ACC112 (cell line): Measurements from ENCODE around the gene NFIA.
"Not testable (repeated sequence)": the region's sequence is repeated elsewhere in the genome, so short reads cannot be mapped to it uniquely, and the experiment has no call there.

Experiments
- H2AFZ ChIP-seq: fragments of 200-600 bp; sonication (generic); one replicate; pipeline ENCODE4 v1.6.0; 2017; ENCODE audit warnings: antibody characterized with exemption, low read length; ENCODE audit not compliant: unreplicated experiment
- H3K27ac ChIP-seq: fragments of 200-600 bp; sonication (generic); 2 replicates; pipeline ENCODE4 v1.5.1; 2014; ENCODE audit warnings: low read depth, mild to moderate bottlenecking, antibody characterized with exemption, low read length, moderate library complexity
- H3K27me3 ChIP-seq: fragments of 200-600 bp; sonication (generic); 2 replicates; pipeline ENCODE4 v1.6.1; 2014; ENCODE audit warnings: mild to moderate bottlenecking, antibody characterized with exemption, low read length, moderate library complexity, mixed read lengths; ENCODE audit not compliant: insufficient read depth
- H3K36me3 ChIP-seq: fragments of 200-600 bp; sonication (generic); 2 replicates; pipeline ENCODE4 v1.6.1; 2016; ENCODE audit warnings: mild to moderate bottlenecking, antibody characterized with exemption, low read length, moderate library complexity, mixed read lengths; ENCODE audit not compliant: insufficient read depth
- H3K4me1 ChIP-seq: fragments of 200-600 bp; sonication (generic); one replicate; pipeline ENCODE4 v1.6.1; 2016; ENCODE audit warnings: low read length, mixed read lengths; ENCODE audit not compliant: insufficient read depth, unreplicated experiment, control insufficient read depth
- H3K4me3 ChIP-seq: fragments of 200-600 bp; sonication (generic); 2 replicates; pipeline ENCODE4 v1.5.1; 2014; ENCODE audit warnings: mild to moderate bottlenecking, low read depth, low read length
- H3K79me2 ChIP-seq: fragments of 200-600 bp; sonication (generic); one replicate; pipeline ENCODE4 v1.6.0; 2016; ENCODE audit warnings: low read length; ENCODE audit not compliant: control insufficient read depth, unreplicated experiment, insufficient read depth

Gene NFIA

DNA sequence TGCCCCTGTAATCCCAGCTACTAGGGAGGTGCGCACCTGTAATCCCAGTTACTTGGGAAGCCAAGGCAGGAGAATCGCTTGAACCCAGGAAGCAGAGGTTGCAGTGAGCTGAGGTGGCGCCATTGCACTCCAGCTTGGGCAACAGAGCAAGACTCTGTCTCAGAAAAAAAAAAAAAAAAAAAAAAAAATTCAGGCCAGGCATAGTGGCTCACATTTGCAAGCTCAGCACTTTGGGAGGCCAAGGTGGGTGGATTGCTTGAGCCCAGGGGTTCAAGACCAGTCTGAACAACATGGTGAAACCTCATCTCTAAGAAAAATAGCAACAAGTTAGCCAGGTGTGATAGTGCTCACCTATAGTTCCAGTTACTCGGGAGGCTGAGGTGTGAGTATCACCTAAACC, 20.8 kb upstream of the NFIA start:
- H3K36me3 ChIP-seq, H2AFZ ChIP-seq: not testable (repeated sequence)

DNA sequence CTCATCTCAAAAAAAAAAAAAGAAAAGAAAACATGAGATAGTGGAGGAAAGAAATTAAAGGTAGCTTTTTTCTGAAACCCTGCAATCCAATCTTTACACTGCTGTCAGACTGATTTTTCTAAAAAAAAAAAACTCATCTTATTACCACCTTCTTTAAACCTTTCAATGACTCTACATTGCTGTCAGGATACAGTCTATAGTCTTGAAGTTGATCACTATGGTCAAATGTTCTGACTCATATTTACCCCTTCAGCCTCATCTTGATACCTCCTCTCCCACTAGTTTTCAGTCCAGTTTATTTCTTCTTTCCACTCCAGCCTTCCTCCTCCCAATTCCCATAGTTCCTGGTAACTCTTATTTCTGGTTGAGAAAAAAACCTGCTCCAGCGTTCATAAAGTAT, 17.7 kb upstream of the NFIA start:
- Histone ChIP-seq H3K79me2 (no peaks in the 10 kb centered on the region), H3K27me3 (no peaks in the 10 kb centered on the region), H2AFZ (no peak overlapping the region), H3K4me3 (no peak overlapping the region), H3K4me1 (no peaks in the 10 kb centered on the region), H3K27ac (no peak overlapping the region), H3K36me3 (no peaks in the 10 kb centered on the region)

More for the DNA sequence above, 20.8 kb upstream of the NFIA start:
- not testable (repeated sequence) for H3K79me2 ChIP-seq, H3K27me3 ChIP-seq, H3K27ac ChIP-seq, H3K4me1 ChIP-seq, H3K4me3 ChIP-seq

DNA sequence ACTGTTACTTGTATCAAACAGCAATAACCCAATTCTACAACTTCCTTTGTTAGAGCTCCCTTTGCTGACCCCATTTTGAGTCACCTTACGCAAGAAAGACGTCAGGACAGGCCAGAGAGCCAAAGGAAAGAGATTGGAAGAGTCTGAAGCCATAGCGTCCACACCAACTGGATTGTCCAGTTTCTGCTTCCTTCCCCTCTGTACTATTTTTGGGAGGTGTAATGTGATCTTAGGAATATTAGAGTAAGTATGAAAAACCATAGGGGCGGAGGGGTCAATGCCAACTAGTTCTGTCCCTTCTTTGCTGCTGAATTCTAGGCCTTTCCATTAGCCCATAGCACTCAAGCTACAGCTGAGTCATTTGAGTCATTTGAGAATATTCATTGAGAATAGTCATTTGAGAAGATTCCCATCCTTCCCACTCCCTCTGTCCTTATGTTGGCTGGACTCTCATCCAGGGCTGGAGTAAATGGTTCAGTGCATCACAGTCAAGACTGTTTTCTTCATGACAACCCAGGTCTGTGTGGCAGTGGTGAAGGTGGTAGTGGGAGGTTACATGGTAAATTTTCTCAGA, 14.8 kb upstream of the NFIA start:
- no peak overlapping the region for H3K27ac ChIP-seq

DNA sequence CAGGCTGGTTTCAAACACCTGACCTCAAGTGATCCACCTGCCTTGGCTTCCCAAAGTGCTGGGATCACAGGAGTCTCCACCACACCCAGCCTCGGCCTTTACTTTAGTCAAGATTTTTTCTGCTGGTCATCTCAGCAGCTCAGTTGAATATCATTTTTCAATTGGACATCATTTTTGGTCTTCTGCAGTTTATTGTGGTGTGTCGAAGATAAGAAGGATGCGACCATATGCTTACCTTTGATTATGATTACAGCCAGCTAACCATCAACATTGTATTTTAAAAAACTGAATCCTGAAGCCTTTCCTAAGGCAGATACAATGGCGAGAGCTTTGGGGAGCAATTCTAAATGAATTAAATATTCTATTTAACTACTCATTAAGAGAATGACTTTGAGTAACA, 12.3 kb upstream of the NFIA start:
- no peak overlapping the region for H2AFZ ChIP-seq

More for the DNA sequence above, 14.8 kb upstream of the NFIA start:
- no peak overlapping the region for H2AFZ ChIP-seq
- H3K27me3 ChIP-seq, result no peaks in the 10 kb centered on the region
- no peak overlapping the region for H3K4me3 ChIP-seq
- no peaks in the 10 kb centered on the region for H3K4me1 ChIP-seq
- no peaks in the 10 kb centered on the region for H3K79me2 ChIP-seq
- no peaks in the 10 kb centered on the region for H3K36me3 ChIP-seq

GRCh38 chr1:61071205-61072130, 10.9 kb upstream of the NFIA start:
- no peaks in the 10 kb centered on the region for H3K27me3 ChIP-seq
- H3K27ac ChIP-seq, result no peak overlapping the region
- peaks cover 6% of the 10 kb centered on the region for H3K4me1 ChIP-seq
- no peak overlapping the region for H2AFZ ChIP-seq
- no peaks in the 10 kb centered on the region for H3K36me3 ChIP-seq
- no peak overlapping the region for H3K4me3 ChIP-seq
- H3K79me2 ChIP-seq, result no peaks in the 10 kb centered on the region

More for the DNA sequence above, 12.3 kb upstream of the NFIA start:
- no peak overlapping the region for H3K4me3 ChIP-seq
- no peaks in the 10 kb centered on the region for H3K27me3 ChIP-seq
- no peaks in the 10 kb centered on the region for H3K4me1 ChIP-seq
- no peaks in the 10 kb centered on the region for H3K36me3 ChIP-seq
- H3K79me2 ChIP-seq, result no peaks in the 10 kb centered on the region
- H3K27ac ChIP-seq, result no peak overlapping the region

DNA sequence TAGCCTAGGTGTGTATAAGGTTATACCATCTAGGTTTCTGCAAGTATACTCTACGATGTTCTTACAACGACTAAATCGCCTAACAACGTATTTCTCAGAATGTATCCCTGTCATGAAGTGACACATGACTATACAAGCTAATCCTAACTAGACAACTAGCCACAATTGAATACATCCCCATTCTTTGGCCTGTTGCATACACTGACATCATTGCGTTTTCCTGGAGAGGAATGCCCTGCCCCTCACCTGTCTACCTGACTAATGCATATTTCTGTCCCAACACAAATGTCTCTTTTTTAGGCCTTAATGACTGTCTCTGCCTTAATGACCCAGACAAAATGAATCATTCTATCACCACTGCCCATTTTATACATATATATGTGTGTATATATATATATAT, 8.5 kb upstream of the NFIA start:
- Histone ChIP-seq H3K27me3 (no peaks in the 10 kb centered on the region), H3K36me3 (no peaks in the 10 kb centered on the region), H2AFZ (no peak overlapping the region), H3K79me2 (no peaks in the 10 kb centered on the region), H3K4me1 (peaks cover 12% of the 10 kb centered on the region), H3K27ac (no peak overlapping the region), H3K4me3 (no peak overlapping the region)

- Histone ChIP-seq H3K4me1 (peaks cover 27% of the 10 kb centered on the region), H3K27ac (peak overlapping the region; percentile 76; the same call in 1 of the 2 replicates), H2AFZ (peak overlapping the region; percentile 90), H3K4me3 (peak overlapping the region; percentile 83; the same call in 1 of the 2 replicates)
- not testable (repeated sequence) for H3K27me3 ChIP-seq, H3K36me3 ChIP-seq, H3K79me2 ChIP-seq
Measured at GRCh38 chr1:61075833-61076232, 6.5 kb upstream of the NFIA start.

- H3K36me3 ChIP-seq, result no peaks in the 10 kb centered on the region
- H3K27ac ChIP-seq, result peak overlapping the region; percentile 76
- peak overlapping the region; percentile 90 for H2AFZ ChIP-seq
- H3K27me3 ChIP-seq, result no peaks in the 10 kb centered on the region
- peak overlapping the region; percentile 83 for H3K4me3 ChIP-seq
- H3K4me1 ChIP-seq, result peaks cover 30% of the 10 kb centered on the region
- H3K79me2 ChIP-seq, result no peaks in the 10 kb centered on the region
Measured at GRCh38 chr1:61076728-61077675, 5.4 kb upstream of the NFIA start.

DNA sequence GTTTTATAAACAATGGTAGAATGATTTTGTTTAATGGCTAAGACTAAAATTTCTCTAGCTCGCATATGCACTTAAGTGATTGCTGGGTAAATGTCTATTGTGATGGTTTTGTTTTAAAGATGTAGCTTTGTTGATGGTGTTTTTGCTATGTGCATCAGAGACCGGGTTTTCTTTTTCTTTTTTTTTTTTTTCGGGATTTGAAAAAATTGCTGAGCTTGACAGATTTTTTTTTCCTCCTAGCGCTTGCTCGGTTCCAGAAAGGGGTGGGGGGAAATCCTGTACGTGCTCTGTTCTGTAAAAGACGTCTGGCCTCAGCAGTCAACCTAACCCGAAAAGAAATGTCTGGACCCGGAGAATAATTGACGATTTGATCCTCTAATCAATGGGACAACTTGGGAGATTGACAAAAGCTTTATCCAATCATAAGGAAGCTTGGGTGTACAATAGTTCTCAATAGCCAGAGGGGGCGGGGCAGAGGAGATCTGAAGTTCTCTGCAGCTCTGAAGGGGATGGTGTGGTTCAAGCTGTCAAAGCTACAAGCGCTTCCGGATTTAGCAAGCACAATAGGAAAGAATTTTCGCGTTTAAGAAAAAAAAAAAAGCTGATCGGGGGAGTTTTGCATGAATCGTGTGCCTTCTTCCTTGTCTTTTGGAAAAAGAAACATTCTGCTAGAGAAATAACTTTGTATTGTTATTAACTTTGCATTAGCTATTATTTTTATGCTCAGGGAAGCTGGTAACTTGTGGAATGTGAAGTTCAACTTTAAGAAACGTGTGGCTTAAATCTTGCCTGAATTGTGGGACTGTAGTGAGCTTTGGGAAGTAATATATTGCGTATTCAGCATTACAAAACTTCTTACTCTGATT, 4.5 kb upstream of the NFIA start:
- no peaks in the 10 kb centered on the region for H3K27me3 ChIP-seq
- no peaks in the 10 kb centered on the region for H3K36me3 ChIP-seq
- peak overlapping the region; percentile 90 for H2AFZ ChIP-seq
- H3K27ac ChIP-seq, result peak overlapping the region; percentile 82
- H3K4me3 ChIP-seq, result peak overlapping the region; percentile 90
- H3K79me2 ChIP-seq, result peaks cover 2% of the 10 kb centered on the region
- H3K4me1 ChIP-seq, result peaks cover 30% of the 10 kb centered on the region
